Skeletal muscle satellite cell (primary cell): ENCODE results near the gene QPRT.
"Not testable (repeated sequence)": the region's sequence is repeated elsewhere in the genome, so short reads cannot be mapped to it uniquely, and the experiment has no call there.

ENCODE experiments used
- H3K27me3 ChIP-seq: 2 replicates; pipeline ENCODE4 v1.7.0; 2013; ENCODE audit warnings: low read length; ENCODE audit not compliant: control insufficient read depth, insufficient read depth
- H3K36me3 ChIP-seq: 2 replicates; pipeline ENCODE4 v1.7.0; 2013; ENCODE audit warnings: mild to moderate bottlenecking, control low read depth, low read length; ENCODE audit not compliant: insufficient read depth
- H3K4me1 ChIP-seq: 2 replicates; pipeline ENCODE4 v1.7.0; 2013; ENCODE audit warnings: low read length; ENCODE audit not compliant: control insufficient read depth, insufficient read depth
- H3K4me2 ChIP-seq: 2 replicates; pipeline ENCODE4 v1.7.0; 2013; ENCODE audit warnings: mild to moderate bottlenecking, low read length
- H3K4me3 ChIP-seq: 2 replicates; pipeline ENCODE4 v1.7.0; 2013; ENCODE audit warnings: low read length
- H3K9ac ChIP-seq: 2 replicates; pipeline ENCODE4 v1.7.0; 2013; ENCODE audit warnings: mild to moderate bottlenecking, low read depth, low read length, moderate library complexity
- H3K9me3 ChIP-seq: replicated peaks from 2 replicates; pipeline ENCODE4 v1.7.0; 2013; ENCODE audit warnings: mild to moderate bottlenecking, control low read depth, low read length

The QPRT gene

DNA sequence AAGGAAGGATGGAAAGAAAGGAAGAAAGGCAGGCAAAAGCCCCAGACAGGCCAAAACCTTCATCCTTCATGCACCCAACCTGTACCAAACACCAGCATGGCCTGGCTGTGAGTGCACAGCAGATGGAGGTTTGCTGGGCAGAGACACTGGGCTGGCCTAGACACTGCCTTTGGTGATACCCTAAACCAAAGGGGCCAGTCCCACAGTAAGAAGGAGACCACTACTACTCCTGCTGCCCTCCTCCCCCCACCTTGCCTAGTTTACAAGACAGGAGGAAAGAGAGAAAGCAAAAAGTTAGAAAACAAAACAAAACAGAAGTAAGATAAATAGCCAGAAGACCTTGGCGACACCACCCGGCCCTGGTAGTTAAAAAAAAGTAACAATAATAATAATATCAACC, 19.1 kb downstream of the QPRT start:
- no peak overlapping the region for H3K4me3 ChIP-seq
- H3K9me3 ChIP-seq: no peaks in the 10 kb centered on the region
- no peak overlapping the region for H3K9ac ChIP-seq
- no peak overlapping the region for H3K4me2 ChIP-seq
- H3K4me1 ChIP-seq: peaks cover 9% of the 10 kb centered on the region
- H3K36me3 ChIP-seq: no peaks in the 10 kb centered on the region
- H3K27me3 ChIP-seq: peaks cover 3% of the 10 kb centered on the region

DNA sequence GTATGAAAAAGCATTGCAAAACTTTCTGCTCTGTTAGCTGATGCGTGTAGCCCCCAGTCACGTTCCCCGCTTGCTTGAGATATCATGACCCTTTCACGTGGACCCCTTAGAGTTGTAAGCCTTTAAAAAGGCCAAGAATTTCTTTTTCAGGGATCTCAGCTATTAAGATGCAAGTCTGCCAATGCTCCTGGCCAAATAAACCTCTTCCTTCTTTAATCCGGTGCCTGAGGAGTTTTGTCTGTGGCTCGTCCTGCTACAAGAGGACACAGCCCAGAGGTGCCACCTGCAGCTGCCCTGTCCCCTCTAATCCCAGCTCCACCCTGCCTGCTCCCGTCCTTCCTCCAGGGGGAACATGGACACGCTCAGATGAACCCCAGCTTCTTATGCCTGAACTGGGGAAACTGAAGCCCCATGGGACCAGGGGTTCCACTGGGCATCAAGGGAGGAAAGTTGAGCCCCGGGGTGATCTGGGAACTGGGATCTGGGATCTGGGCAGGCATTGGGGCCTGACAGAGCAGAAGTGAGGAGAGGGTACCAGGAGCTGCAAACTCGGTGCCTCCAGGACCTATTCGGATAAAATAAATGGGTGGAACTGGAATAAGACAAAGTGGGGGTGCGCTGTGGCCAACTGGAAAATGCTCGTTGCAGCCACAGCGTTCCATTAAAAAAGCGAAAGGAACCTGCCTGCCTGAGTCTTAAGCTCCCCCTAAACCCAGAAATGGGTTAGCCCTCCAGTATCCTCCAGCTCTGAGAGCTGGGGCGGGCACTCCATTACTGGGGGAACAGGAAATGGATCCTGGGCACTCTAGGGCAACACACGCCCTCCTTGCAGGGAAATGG, 19.7 kb downstream of the QPRT start:
- no peak overlapping the region for H3K9ac ChIP-seq
- no peaks in the 10 kb centered on the region for H3K9me3 ChIP-seq
- peaks cover 3% of the 10 kb centered on the region for H3K27me3 ChIP-seq
- peaks cover 9% of the 10 kb centered on the region for H3K4me1 ChIP-seq
- H3K4me3 ChIP-seq: no peak overlapping the region
- no peak overlapping the region for H3K4me2 ChIP-seq
- H3K36me3 ChIP-seq: no peaks in the 10 kb centered on the region

DNA sequence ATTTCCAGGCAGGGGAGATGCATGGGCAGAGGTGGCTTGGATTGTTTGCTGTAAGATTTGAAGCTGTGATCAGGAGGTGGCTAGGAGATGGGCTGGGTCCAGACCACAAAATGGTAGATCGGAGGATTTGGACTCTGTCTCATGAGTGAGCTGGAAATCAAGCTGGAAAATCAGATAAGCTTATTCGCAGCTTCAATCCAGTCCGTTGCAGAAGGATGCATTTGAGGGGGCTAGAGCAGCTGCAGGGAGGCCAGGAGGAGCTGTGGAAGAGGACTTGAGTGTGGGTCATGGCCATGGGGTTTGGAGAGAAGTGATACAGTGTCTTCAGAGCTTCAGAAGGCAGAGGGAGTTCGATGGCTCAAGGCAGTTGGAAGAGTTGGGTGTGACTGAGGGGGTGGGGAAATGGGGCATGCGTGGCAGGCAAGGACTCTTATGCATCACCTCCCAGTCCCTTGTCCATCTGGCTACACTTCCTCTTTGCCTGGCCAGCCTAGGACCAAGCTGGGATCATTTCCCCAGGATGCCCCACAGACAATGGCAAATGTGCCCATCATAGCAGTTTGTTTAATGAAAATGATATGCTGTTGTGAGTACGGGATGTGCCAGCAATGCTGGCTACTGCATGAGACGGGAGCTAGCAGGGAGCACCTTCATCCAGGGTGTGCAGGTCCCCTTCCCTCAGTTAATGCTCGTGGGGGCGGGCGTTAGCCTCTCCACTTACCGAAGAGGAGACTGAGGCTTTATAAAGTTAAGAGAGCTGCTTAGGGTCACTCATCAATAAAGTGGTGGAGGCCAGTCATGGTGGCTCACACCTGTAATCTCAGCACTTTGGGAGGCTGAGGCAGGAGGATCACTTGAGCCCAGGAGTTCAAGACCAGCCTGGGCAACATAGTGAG, 20.6 kb downstream of the QPRT start:
- Histone ChIP-seq H3K9ac (no peak overlapping the region), H3K9me3 (no peaks in the 10 kb centered on the region), H3K27me3 (peaks cover 3% of the 10 kb centered on the region), H3K4me3 (no peak overlapping the region), H3K36me3 (no peaks in the 10 kb centered on the region), H3K4me2 (no peak overlapping the region), H3K4me1 (peaks cover 7% of the 10 kb centered on the region)

DNA sequence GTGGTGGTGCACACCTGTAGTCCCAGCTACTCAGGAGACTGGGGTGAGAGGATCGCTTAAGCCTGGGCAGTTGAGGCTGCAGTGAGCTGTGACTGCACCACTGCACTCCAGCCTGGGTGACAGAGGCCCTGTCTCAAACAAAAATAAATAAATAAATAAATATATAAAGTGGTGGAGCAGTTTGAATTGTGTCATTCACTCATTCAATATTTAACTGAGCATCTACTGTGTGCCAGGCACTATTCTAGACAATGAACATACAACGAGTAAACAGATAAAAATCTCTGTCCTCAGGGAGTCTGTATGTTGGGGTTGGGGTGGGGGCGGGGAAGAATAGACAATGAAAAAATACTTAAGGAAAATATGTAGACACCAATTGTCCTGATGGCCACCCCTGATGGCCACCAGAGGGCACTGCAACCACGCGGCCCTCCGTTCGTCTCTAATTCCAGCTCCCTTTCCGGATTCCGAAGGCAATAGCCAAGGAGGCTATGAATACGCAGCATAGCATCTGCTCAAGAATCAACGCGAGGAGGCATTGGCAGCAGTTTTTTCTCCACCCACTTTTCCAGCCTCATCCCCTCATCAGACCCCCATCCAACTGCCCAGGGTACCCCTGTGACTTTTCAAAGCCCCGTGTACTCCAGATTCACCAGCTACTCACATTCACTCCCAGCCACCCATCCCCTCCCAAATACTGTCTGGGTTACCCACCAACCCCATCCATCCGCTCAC, 21.4 kb downstream of the QPRT start:
- Histone ChIP-seq H3K4me1 (no peaks in the 10 kb centered on the region), H3K9ac (no peak overlapping the region), H3K4me2 (peak overlapping the region; percentile 29), H3K4me3 (no peak overlapping the region), H3K36me3 (no peaks in the 10 kb centered on the region), H3K27me3 (peaks cover 3% of the 10 kb centered on the region), H3K9me3 (no peaks in the 10 kb centered on the region)

DNA sequence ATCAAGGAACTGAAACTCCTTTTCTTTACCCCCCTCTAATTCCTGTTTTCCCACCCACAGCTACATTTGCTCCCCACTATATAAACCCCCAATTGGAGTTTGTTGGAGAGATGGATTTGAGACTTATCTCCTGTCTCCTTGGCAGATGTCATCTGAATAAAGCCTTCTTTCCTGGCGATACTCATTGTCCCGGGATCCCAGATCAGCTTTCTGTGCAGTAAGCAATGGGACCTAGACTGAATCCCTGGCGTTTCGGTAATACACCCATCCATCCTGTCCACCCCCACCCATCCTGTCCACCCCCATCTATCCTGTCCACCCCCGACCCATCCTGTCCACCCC, 22.2 kb downstream of the QPRT start:
- no peak overlapping the region for H3K4me3 ChIP-seq
- H3K36me3 ChIP-seq: no peaks in the 10 kb centered on the region
- H3K9ac ChIP-seq: no peak overlapping the region
- peaks cover 3% of the 10 kb centered on the region for H3K27me3 ChIP-seq
- H3K9me3 ChIP-seq: no peaks in the 10 kb centered on the region
- no peak overlapping the region for H3K4me2 ChIP-seq
- no peaks in the 10 kb centered on the region for H3K4me1 ChIP-seq

DNA sequence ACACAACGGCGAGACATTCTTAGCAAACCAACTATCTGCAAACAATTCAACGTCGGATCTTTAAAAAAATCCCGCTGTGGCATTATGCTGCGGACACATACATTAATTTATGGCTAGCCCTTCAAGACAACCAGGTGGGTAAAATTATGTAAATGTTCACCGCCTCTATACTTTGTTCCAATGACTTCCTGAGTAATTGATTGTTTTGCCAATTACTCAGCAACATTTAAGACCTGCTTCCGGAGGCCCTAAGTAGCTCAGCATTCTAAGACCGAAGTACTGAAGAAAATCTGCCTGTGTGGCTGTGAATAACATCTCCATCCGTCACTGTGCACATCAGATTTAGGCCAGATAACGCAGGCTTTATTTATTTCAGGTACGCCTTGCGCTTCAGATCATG, 23.3 kb downstream of the QPRT start:
- no peak overlapping the region for H3K4me2 ChIP-seq
- H3K9ac ChIP-seq: no peak overlapping the region
- H3K4me3 ChIP-seq: no peak overlapping the region

DNA sequence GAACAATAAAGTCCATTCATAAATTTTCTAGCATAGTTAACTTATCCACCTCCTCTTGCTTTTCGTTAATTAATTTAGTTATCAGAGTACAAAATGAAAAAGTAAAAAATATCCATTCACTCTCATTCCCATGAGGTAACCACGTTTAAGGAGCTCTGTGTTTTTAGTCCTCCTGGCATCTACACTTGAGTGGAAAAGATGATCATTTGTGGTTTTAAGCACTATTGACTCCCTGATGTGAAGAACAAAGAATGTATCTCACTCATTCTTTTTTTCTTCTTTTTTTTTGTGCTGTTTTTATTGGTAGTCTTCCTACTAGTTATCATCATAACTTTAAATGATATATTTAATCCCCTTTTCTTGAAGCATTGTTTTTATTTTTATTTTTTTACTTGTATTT, 26.1 kb downstream of the QPRT start:
- H3K36me3 ChIP-seq: no peaks in the 10 kb centered on the region
- H3K4me3 ChIP-seq: no peak overlapping the region
- peaks cover under 1% of the 10 kb centered on the region for H3K4me1 ChIP-seq
- H3K9me3 ChIP-seq: no peaks in the 10 kb centered on the region
- no peak overlapping the region for H3K4me2 ChIP-seq
- no peaks in the 10 kb centered on the region for H3K27me3 ChIP-seq
- H3K9ac ChIP-seq: no peak overlapping the region

More for the DNA sequence above, 23.3 kb downstream of the QPRT start:
- Histone ChIP-seq H3K27me3 (peaks cover 3% of the 10 kb centered on the region), H3K4me1 (no peaks in the 10 kb centered on the region), H3K36me3 (no peaks in the 10 kb centered on the region), H3K9me3 (no peaks in the 10 kb centered on the region)

DNA sequence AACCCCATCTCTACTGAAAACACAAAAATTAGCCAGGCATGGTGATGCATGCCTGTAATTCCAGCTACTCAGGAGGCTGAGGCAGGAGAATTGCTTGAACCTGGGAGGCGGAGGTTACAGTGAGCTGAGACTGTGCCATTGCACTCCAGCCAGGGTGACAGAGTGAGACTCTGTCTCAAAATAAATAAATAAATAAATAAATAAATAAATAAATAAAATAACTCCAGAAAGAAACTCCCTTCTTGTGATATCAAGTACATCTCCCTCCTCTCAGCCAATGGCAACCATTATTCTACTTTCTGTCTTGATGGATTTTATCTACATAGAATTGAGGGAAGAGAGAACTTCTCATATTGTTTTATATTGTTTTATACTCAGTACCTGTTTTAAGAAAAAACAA, 28.2 kb downstream of the QPRT start:
- H3K9me3 ChIP-seq, H3K4me1 ChIP-seq, H3K4me2 ChIP-seq, H3K36me3 ChIP-seq, H3K27me3 ChIP-seq, H3K4me3 ChIP-seq, H3K9ac ChIP-seq: not testable (repeated sequence)

DNA sequence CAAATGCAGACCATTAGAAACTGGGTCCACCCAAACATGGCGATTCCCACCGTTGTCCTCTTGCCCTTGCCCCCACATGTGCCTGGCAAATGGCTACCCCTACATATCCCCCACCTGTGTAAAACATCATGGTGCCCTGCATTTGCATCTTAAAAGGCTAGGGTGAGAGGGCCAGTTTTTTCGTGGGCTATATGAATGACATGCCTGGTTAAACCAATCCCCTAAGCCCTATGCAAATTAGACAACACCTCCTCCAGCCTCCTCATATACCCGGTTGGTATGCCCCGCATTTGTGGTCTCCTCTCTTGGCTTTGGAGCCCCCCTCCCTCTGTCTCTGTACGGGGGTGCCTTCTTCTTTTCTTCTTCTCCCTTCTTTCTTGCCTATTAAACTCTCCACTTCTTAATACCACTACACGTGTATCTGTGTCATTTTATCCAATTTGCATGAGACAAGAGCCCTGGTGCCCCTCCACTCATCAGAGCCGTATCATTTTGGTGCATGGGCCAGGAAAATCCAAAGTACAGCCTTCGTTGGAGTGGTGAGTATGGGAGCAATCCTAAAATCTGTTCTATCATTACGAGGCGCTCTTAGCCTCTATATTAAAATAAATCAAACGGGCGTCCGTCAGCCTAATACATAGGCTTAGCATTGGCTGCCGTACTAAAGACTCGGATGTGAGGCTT, 30.1 kb downstream of the QPRT start:
- Histone ChIP-seq H3K4me3 (no peak overlapping the region), H3K4me1 (peaks cover 3% of the 10 kb centered on the region), H3K4me2 (no peak overlapping the region)

DNA sequence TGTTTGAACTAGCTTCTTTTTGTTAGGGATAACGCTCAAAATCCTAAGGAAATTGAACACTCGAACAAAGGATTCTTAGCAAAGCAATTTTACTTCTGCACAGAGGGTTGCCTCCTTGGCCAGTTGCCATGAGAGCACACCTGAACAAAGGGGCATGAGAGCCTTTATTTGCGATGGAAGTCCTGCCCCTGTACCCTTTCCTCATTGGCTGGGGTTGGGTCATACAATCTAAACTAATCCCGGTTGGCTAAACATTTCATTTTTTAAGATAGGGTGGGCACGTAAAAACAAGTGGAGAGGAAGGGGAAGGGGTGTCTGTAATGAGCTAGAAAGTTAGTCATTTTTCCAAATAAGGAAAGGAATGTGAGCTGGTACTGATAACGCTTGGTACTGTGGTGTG, 30.7 kb downstream of the QPRT start:
- not testable (repeated sequence) for H3K9me3 ChIP-seq, H3K27me3 ChIP-seq, H3K36me3 ChIP-seq, H3K4me3 ChIP-seq, H3K4me2 ChIP-seq, H3K4me1 ChIP-seq, H3K9ac ChIP-seq

More for the DNA sequence above, 30.1 kb downstream of the QPRT start:
- Histone ChIP-seq H3K27me3 (no peaks in the 10 kb centered on the region), H3K36me3 (no peaks in the 10 kb centered on the region), H3K9ac (no peak overlapping the region), H3K9me3 (no peaks in the 10 kb centered on the region)
